Heart left ventricle (tissue), 16 donors: ENCODE results near the gene GNGT1. TPM values are rescaled to one million over a fixed set of nuclear protein-coding genes. Genes with fewer than 3 reads are reported as not detected.
"Not testable (repeated sequence)": the region's sequence is repeated elsewhere in the genome, so short reads cannot be mapped to it uniquely, and the experiment has no call there.

Source experiments
- ATAC-seq, 4 donors: fragments of 200-7000 bp; cut with Tn5 transposase; one replicate each; pipeline ENCODE4 v1.9.1; 2020 to 2022; ENCODE audit warnings: moderate library complexity in 4 of 4, mild to moderate bottlenecking in 3 of 4, moderate number of reproducible peaks in 1 of 4
- DNase-seq, 5 donors: peaks; one replicate each; pipeline ENCODE4 v3.0.0-alpha.2; 2020
- H3K27ac ChIP-seq, 12 donors: fragments of 200-600 bp; sonication (generic) in 4 of 12; one replicate each; pipeline versions ENCODE4 v1.5.0 to v1.8.0; 2016 to 2022; ENCODE audit warnings: mild to moderate bottlenecking in 2 of 12
- H3K27me3 ChIP-seq, 9 donors: fragments of 200-600 bp; sonication (generic) in 2 of 9; one replicate each; pipeline versions ENCODE4 v1.5.1 to v1.8.0; 2016 to 2022; ENCODE audit warnings: mild to moderate bottlenecking in 3 of 9
- H3K36me3 ChIP-seq, 9 donors: fragments of 200-600 bp; sonication (generic) in 2 of 9; one replicate each; pipeline versions ENCODE4 v1.5.0 to v1.8.0; 2018 to 2022; ENCODE audit warnings: mild to moderate bottlenecking in 2 of 9
- H3K4me1 ChIP-seq, 12 donors: fragments of 200-600 bp; sonication (generic) in 4 of 12; one replicate each; pipeline versions ENCODE4 v1.5.0 to v1.8.0; 2016 to 2022; ENCODE audit warnings: mild to moderate bottlenecking in 3 of 12
- H3K4me3 ChIP-seq, 12 donors: fragments of 200-600 bp; sonication (generic) in 4 of 12; one replicate each; pipeline versions ENCODE4 v1.5.0 to v1.8.0; 2017 to 2022; ENCODE audit warnings: mild to moderate bottlenecking in 9 of 12, moderate library complexity in 4 of 12
- H3K9me3 ChIP-seq, 12 donors: fragments of 200-600 bp; sonication (generic) in 4 of 12; one replicate each; pipeline versions ENCODE4 v1.5.0 to v1.8.0; 2016 to 2022; ENCODE audit warnings: mild to moderate bottlenecking in 1 of 12
- POLR2A ChIP-seq, 2 donors: fragments of 450-650 bp; IDR thresholded peaks; one replicate each; pipeline ENCODE4 v1.6.1; 2017; ENCODE audit warnings: antibody characterized with exemption in 2 of 2, mild to moderate bottlenecking in 2 of 2, moderate library complexity in 2 of 2
- WGBS, 4 donors: extraction: QIAGEN DNeasy Blood & Tissue Kit in 2 of 4; methylation state at CpG; one replicate each; pipeline versions ENCODE4 v1.1.5 to v1.1.7; 2013 to 2018; 5-methylcytosine and 5-hydroxymethylcytosine counted together
- intact Hi-C, 10 donors: fragments of 100-400 bp; cut with DNase I; formaldehyde crosslinking; loops; one replicate each; pipeline versions ENCODE4 v1.11.1 to v1.14.2; 2022
- polyA plus RNA-seq, 2 donors: library from polyadenylated mRNA; stranded (reverse); fragments of 200-250 nt; gene quantifications; one replicate each; pipeline ENCODE4 v1.2.3, GENCODE V29; 2013
- total RNA-seq, 9 donors: library from RNA; depleted of rRNA in 2 of 9; stranded (reverse); fragments of >200 nt in 2 of 9; fragmentation: NEBNext Ultra II Directional in 3 of 9; extraction: Animal tissue kit (Norgen Biotek cat#: 25700) in 3 of 9; gene quantifications; one replicate each; pipeline versions ENCODE4 v1.1.0 to v1.2.4, GENCODE V29; 2016 to 2023
- TF ChIP-seq, protein P1 (sequence below), 12 donors: fragments of 200-600 bp; sonication (generic) in 4 of 12; IDR thresholded peaks; one replicate each; pipeline versions ENCODE4 v1.5.0 to v1.8.0; 2018 to 2022; ENCODE audit warnings: antibody characterized with exemption in 12 of 12, mild to moderate bottlenecking in 5 of 12
- donor health status: ischemic (EF 13 %, LVEDD 7.1; RV severe dilation, severe dysfunction).
- donor health status: healthy with polysubstance abuse.
- donor health status: DM: no; HTN: yes; CAD: no.
- donor health status: DM: no; HTN: no; CAD: no.
- donor health status: ischemic (EF 25% LVEDD 6.9; RV normal size, moderate dysfunction).
- donor health status: ischemic (EF 25% LVEDD 5.7; RV mildly dilated, moderate dysfunction).
- donor health status: healthy.
- donor health status: DM: yes; HTN: yes; CAD: no.
- donor health status: ischemic (EF 35%, LVEDD 5.7; RV mildly dilated, moderate dysfunction).
- donor health status: nonischemic (EF 11% LVEDD 7.7; RV severe dilation, severe dysfunction).
- donor health status: DM: yes; HTN: yes; CAD: no.
- donor health status: PGD.
- donor health status: ischemic (EF 29% LVEDD 5.4; RV normal size, mild dysfunction).
- donor health status: nonischemic (EF 23%, LVEDD 6.1; RV moderate dilation, normal function).

The GNGT1 gene
- total and polyA plus RNA-seq, 11 donors = not detected

DNA sequence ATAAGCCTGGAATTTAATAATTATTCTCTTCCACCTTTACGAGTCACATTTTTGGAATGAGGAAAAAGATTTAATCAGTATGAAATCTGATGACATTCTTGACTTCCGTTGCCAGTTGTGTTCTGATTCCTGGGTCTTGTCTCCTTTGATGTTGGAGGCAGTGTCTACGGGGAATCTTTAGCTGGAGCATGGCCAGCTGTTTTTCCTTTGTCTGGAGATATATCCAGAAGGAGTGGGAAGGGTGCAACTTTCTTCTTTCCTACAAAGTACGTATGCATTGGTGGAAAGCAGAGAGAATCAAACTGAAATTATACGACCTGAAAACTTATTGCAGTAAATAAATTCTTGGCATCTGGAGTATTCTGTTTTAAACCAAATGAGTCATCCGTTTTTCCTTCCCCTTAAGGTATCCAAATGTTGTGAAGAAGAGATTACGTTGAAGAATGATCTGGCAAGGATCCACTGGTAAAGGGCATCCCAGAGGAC is 8.3 kb downstream of the GNGT1 start:
- TF ChIP-seq POLR2A (IDR thresholded peaks at IDR 0.05) = no peak
- TF ChIP-seq, protein P1, sequence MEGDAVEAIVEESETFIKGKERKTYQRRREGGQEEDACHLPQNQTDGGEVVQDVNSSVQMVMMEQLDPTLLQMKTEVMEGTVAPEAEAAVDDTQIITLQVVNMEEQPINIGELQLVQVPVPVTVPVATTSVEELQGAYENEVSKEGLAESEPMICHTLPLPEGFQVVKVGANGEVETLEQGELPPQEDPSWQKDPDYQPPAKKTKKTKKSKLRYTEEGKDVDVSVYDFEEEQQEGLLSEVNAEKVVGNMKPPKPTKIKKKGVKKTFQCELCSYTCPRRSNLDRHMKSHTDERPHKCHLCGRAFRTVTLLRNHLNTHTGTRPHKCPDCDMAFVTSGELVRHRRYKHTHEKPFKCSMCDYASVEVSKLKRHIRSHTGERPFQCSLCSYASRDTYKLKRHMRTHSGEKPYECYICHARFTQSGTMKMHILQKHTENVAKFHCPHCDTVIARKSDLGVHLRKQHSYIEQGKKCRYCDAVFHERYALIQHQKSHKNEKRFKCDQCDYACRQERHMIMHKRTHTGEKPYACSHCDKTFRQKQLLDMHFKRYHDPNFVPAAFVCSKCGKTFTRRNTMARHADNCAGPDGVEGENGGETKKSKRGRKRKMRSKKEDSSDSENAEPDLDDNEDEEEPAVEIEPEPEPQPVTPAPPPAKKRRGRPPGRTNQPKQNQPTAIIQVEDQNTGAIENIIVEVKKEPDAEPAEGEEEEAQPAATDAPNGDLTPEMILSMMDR (IDR thresholded peaks at IDR 0.05) = no peak
- WGBS, 4 donors = 26 to 29% (median 29%) methylated on average over 7 of the region's 7 CpGs
- ATAC-seq (peak in 3 of 4 donors; percentile 53 to 72 (median 67)), DNase-seq (no peak)
- Histone ChIP-seq H3K4me1 (peaks cover 0 to 28% (median 10%) of the 10 kb centered on the region in 12 donors), H3K9me3 (no peaks in the 10 kb centered on the region), H3K4me3 (peak overlapping the region in 4 of 12 donors; percentile 2 to 19 (median 10)), H3K27me3 (no peaks in the 10 kb centered on the region), H3K27ac (peak overlapping the region in 11 of 12 donors; percentile 2 to 67 (median 42)), H3K36me3 (no peaks in the 10 kb centered on the region)
- intact Hi-C loops = no loop called here

DNA sequence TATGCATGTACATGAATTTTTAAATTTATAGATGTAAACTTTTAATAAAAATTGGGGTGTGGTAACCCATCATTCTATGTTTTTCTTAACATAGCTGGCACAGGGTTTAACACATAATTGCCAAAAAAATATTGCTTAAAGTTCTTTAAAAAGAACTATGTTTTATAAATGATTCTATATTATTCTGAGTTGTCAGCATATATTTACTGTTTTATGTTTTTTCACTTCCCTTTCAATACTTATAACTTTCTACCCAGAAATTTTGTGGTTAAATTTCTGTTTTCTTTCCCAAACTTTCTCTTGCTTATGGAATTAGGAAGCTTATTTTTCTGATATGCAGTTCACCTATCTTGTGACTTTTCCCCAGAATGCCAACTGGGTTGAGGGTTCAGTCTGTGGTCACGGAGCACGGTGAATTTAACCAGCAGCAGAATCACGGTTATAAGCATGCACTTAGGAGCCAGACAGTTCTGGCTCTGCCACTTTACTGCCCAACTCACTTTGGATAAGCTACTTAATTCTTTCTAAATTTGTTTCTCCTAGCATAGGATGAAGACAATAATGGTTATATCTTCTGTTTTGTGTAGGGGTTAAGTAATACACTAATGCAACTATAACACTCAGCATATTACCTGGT is 9.0 kb downstream of the GNGT1 start:
- intact Hi-C loops, DNase-seq, H3K36me3 ChIP-seq, H3K4me3 ChIP-seq, H3K27me3 ChIP-seq, ATAC-seq, H3K9me3 ChIP-seq: not testable (repeated sequence)
- WGBS, 4 donors = 59 to 77% (median 69%) methylated on average over 2 to 3 of the region's 3 CpGs
- Histone ChIP-seq H3K27ac (peak overlapping the region in 4 of 12 donors; percentile 2 to 67 (median 60)), H3K4me1 (peaks cover 0 to 24% (median 9%) of the 10 kb centered on the region in 12 donors)

DNA sequence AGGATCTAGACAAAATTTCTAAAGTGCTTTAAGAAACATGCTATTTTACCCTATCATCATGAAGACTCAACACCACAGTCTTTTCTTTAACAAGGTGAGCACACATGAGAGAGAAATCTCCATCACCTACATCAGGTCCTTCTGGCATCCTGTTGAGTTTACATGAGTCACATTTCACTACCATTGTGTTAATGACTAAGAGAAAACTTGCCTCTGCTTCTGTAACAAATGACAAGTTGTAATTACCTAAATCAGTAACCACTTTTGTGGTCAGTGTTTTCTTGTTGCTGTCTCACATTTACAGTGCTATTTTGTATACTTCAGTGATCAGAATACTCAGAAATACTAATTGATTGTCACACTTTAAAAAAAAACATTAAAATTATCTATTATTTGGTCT is 9.5 kb downstream of the GNGT1 start:
- H3K4me3 ChIP-seq, ATAC-seq, intact Hi-C loops, H3K36me3 ChIP-seq, H3K27me3 ChIP-seq, DNase-seq, H3K9me3 ChIP-seq: not testable (repeated sequence)
- peak overlapping the region in 1 of 12 donors; percentile 67 for H3K27ac ChIP-seq
- H3K4me1 ChIP-seq = peaks cover 0 to 18% (median 7%) of the 10 kb centered on the region in 12 donors

DNA sequence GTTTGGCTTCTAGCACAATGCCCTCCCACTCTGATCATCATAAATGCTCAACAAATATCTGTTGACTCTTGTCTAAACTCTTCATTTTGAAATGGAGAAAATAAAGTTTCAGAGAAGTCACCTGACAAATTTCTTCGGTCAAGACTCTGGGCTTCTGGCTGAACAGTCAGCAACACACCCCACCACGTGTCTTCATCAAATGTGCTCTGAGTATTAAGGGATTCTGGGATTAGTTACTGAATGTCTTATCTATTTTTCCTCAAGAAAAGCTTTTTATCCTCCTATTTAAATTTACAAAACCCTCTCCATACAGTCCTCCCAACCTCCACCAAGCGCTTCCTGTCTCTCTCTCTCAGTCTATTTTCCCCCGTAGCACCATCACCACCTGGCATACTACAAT is 9.9 kb downstream of the GNGT1 start:
- DNase-seq, H3K9me3 ChIP-seq, intact Hi-C loops, H3K4me3 ChIP-seq, H3K27ac ChIP-seq, ATAC-seq, H3K27me3 ChIP-seq, H3K36me3 ChIP-seq: not testable (repeated sequence)
- 80 to 86% (median 84%) methylated on average over 4 of the region's 4 CpGs for WGBS, 4 donors
- H3K4me1 ChIP-seq = peaks cover 0 to 17% (median 6%) of the 10 kb centered on the region in 12 donors

DNA sequence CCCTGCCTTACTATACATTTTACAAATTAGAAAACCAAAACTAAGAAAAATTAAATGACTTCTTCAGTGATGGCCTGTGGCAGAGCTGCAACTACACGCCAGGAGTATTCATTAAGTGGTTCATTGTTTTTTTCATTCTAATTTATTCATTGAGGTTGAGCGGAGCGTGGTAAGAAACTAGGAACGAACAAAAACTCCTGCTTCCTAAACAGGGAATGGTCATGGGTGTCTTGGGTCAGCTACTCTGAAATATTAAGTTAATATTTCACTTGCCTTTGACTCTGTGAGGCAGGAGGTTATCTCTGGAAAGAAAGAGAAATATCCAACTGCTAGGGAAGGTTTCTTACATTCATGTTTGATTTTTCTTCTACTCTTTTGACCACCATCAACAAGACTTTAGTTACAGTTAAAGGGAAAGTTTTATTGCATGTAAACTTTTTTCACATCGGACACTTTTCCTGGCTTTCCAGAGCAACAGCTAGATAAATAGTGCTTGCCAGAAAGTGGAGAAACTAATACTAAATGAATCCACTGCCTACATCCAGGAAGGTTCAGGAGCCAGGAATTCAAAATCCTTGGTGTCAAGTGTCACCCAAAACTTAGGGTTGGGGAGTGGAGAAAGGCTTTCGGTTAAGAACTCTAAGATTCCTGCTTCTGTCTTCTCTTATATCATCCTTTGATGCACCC is 14.3 kb downstream of the GNGT1 start:
- no peaks in the 10 kb centered on the region for H3K9me3 ChIP-seq
- peak overlapping the region in 11 of 12 donors; percentile 6 to 79 (median 67) for H3K4me3 ChIP-seq
- peaks cover 0 to 5% (median 0%) of the 10 kb centered on the region in 9 donors for H3K27me3 ChIP-seq
- intact Hi-C loops = loop anchor here in 6 of 10 donors (5.0 kb wide), 2 partner anchors 52 to 82 kb away; partner anchors contain the start of gene BET1 (in 5 of the 6)
- WGBS, 4 donors = 46 to 56% (median 52%) methylated on average over 6 of the region's 6 CpGs
- TF ChIP-seq, protein P1 (IDR thresholded peaks at IDR 0.05) = no peak
- no peak for TF ChIP-seq POLR2A (IDR thresholded peaks at IDR 0.05)
- peak overlapping the region; percentile 83 to 97 (median 94) for H3K27ac ChIP-seq
- DNase-seq (no peak), ATAC-seq (no peak)
- H3K4me1 ChIP-seq = peaks cover 0 to 18% (median 4%) of the 10 kb centered on the region in 12 donors
- H3K36me3 ChIP-seq = peaks cover 0 to 6% (median 0%) of the 10 kb centered on the region in 9 donors
